HepG2 (cell line): ENCODE results near the gene CARS2. TPM values are rescaled to one million over a fixed set of nuclear protein-coding genes. Genes with fewer than 3 reads are reported as not detected.

Experiments
- ARID3A ChIP-seq: IDR thresholded peaks from 2 replicates; pipeline ENCODE4 v1.6.1; 2012; ENCODE audit warnings: low read depth, low read length, improper control_type of control experiment
- DNMT1 ChIP-seq: sonication (generic); formaldehyde crosslinking; IDR thresholded peaks from 2 replicates; pipeline ENCODE4 v1.5.1; 2020; ENCODE audit warnings: mild to moderate bottlenecking, missing genetic modification reagents
- GZF1 ChIP-seq: sonication (generic); formaldehyde crosslinking; IDR thresholded peaks from 2 replicates; pipeline ENCODE4 v1.5.1; 2020; ENCODE audit warnings: mild to moderate bottlenecking, missing genetic modification reagents
- HDAC1 ChIP-seq: sonication (generic); formaldehyde crosslinking; IDR thresholded peaks from 2 replicates; pipeline ENCODE4 v1.5.1; 2020; ENCODE audit warnings: mild to moderate bottlenecking, missing genetic modification reagents
- KAT8 ChIP-seq: IDR thresholded peaks from 2 replicates; pipeline ENCODE4 v1.6.1; 2016; ENCODE audit warnings: missing genetic modification reagents, missing compliant biosample characterization
- NFE2L2 ChIP-seq: fragments of 150-350 bp; IDR thresholded peaks from 2 replicates; pipeline ENCODE4 v1.6.1; 2014; ENCODE audit warnings: low read length
- NFIC ChIP-seq: IDR thresholded peaks from 2 replicates; pipeline ENCODE4 v1.6.1; 2012; ENCODE audit warnings: mild to moderate bottlenecking, low read length, inconsistent platforms
- NFRKB ChIP-seq: fragments of 450-650 bp; IDR thresholded peaks from 2 replicates; pipeline ENCODE4 v1.6.1; 2017
- POGZ ChIP-seq: sonication (generic); formaldehyde crosslinking; IDR thresholded peaks from 2 replicates; pipeline ENCODE4 v1.4.0; 2020; ENCODE audit warnings: mild to moderate bottlenecking, missing genetic modification reagents
- RFX1 ChIP-seq: fragments of 450-650 bp; IDR thresholded peaks from 2 replicates; pipeline ENCODE4 v1.6.1; 2017
- SCMH1 ChIP-seq: sonication (generic); formaldehyde crosslinking; IDR thresholded peaks from 2 replicates; pipeline ENCODE4 v1.9.0; 2021; ENCODE audit warnings: missing genetic modification reagents, mild to moderate bottlenecking, borderline replicate concordance
- SIX4 ChIP-seq: sonication (generic); formaldehyde crosslinking; IDR thresholded peaks from 2 replicates; pipeline ENCODE4 v1.4.0; 2020; ENCODE audit warnings: missing genetic modification reagents
- XBP1 ChIP-seq: sonication (generic); formaldehyde crosslinking; IDR thresholded peaks from 2 replicates; pipeline ENCODE4 v1.5.0; 2020; ENCODE audit warnings: missing genetic modification reagents
- ZBTB38 ChIP-seq: sonication (generic); formaldehyde crosslinking; IDR thresholded peaks from 2 replicates; pipeline ENCODE4 v1.5.1; 2020; ENCODE audit warnings: mild to moderate bottlenecking, missing genetic modification reagents
- ZNF260 ChIP-seq: sonication (generic); formaldehyde crosslinking; IDR thresholded peaks from 2 replicates; pipeline ENCODE4 v1.4.0; 2020; ENCODE audit warnings: missing genetic modification reagents, low read depth, mild to moderate bottlenecking, borderline replicate concordance
- ZNF317 ChIP-seq: sonication (generic); formaldehyde crosslinking; IDR thresholded peaks from 2 replicates; pipeline ENCODE4 v1.5.0; 2020; ENCODE audit warnings: mild to moderate bottlenecking, missing genetic modification reagents
- ZNF512 ChIP-seq: sonication (generic); formaldehyde crosslinking; IDR thresholded peaks from 2 replicates; pipeline ENCODE4 v1.4.0; 2020; ENCODE audit warnings: mild to moderate bottlenecking, missing genetic modification reagents
- ZNF609 ChIP-seq: sonication (generic); formaldehyde crosslinking; IDR thresholded peaks from 2 replicates; pipeline ENCODE4 v1.4.0; 2020; ENCODE audit warnings: mild to moderate bottlenecking, missing genetic modification reagents, borderline replicate concordance
- ZNF691 ChIP-seq: sonication (generic); formaldehyde crosslinking; IDR thresholded peaks from 2 replicates; pipeline ENCODE4 v1.4.0; 2020; ENCODE audit warnings: missing genetic modification reagents, low read depth, mild to moderate bottlenecking, borderline replicate concordance
- ZNF784 ChIP-seq: sonication (generic); formaldehyde crosslinking; IDR thresholded peaks from 2 replicates; pipeline ENCODE4 v1.5.1; 2020; ENCODE audit warnings: missing genetic modification reagents, mild to moderate bottlenecking, borderline replicate concordance
- ZSCAN22 ChIP-seq: sonication (generic); formaldehyde crosslinking; IDR thresholded peaks from 2 replicates; pipeline ENCODE4 v1.4.0; 2020; ENCODE audit warnings: mild to moderate bottlenecking, missing genetic modification reagents
- polyA plus RNA-seq, 8 experiments: library from polyadenylated mRNA; depleted of rRNA in 3 of 8; stranded (reverse) in 7 of 8; unstranded in 1 of 8; fragments of >200 nt; fragmentation: Illumina TruSeq in 4 of 8; extraction: Trizol in 4 of 8; gene quantifications; 2 replicates each; pipeline versions ENCODE4 v1.2.1 to v1.2.3, GENCODE V29; 2011 to 2016; ENCODE audit warnings: low read depth in 4 of 8, missing spikeins in 1 of 8, mixed read lengths in 1 of 8; ENCODE audit not compliant: insufficient read depth in 1 of 8
- total RNA-seq, 5 experiments: library from RNA; depleted of rRNA; stranded (reverse); fragments of >200 nt; fragmentation: Illumina TruSeq; extraction: Trizol; gene quantifications; 2 replicates each; pipeline ENCODE4 v1.2.3, GENCODE V29; 2016; ENCODE audit warnings: low read depth in 1 of 5

Gene CARS2
- total and polyA plus RNA-seq, 2 of the 13 experiments (the other 11 are each of a cell fraction or from before 2014, with no cell fraction given): 41.1 to 59.3 TPM

GRCh38 chr13:110712849-110713641, 7.1 kb upstream of the CARS2 start (continued):
- TF ChIP-seq ARID3A (no peak), HDAC1 (CRISPR knock-in tag) (peak; percentile 74), ZNF784 (CRISPR knock-in tag) (no peak; the same call in 1 of the 2 replicates), GZF1 (CRISPR knock-in tag) (peak; percentile 67; the same call in 1 of the 2 replicates), SCMH1 (CRISPR knock-in tag) (no peak), NFIC (no peak), XBP1 (CRISPR knock-in tag) (no peak), ZNF317 (CRISPR knock-in tag) (no peak), ZNF609 (CRISPR knock-in tag) (no peak), KAT8 (CRISPR knock-in tag) (0 out of 2 replicates have a peak, but pooled peaks have one; percentile 55), NFRKB (no peak), RFX1 (no peak), SIX4 (CRISPR knock-in tag) (no peak; the same call in 1 of the 2 replicates), ZNF512 (CRISPR knock-in tag) (no peak), ZBTB38 (CRISPR knock-in tag) (peak; percentile 52; the same call in 1 of the 2 replicates), ZNF260 (CRISPR knock-in tag) (no peak), ZNF691 (CRISPR knock-in tag) (no peak), DNMT1 (no peak), ZSCAN22 (CRISPR knock-in tag) (no peak), NFE2L2 (no peak), POGZ (CRISPR knock-in tag) (no peak)
